Measurements from ENCODE around the gene RRP8.
A peak's percentile ranks its signal among the peaks of the same experiment; 100 is the strongest.

Gene RRP8

GRCh38 chr11:6604081-6604626 lies 738 bp upstream of the RRP8 start:
- peak; percentile 56 for TF ChIP-seq CTCF (IDR thresholded peaks at IDR 0.05; ENCODE audit: control extremely low read depth, extremely low read depth, low read depth, missing control alignments)
- POLR2A ChIA-PET, result interaction anchor here (1.2 to 2.0 kb wide), 2 partner anchors 9 to 14 kb away, joined by 5 to 10 read pairs; partner anchors contain the start of genes TAF10 and TPP1
- CTCF ChIA-PET, result interaction anchor here (1.0 to 3.8 kb wide), 9 partner anchors 9 to 151 kb away, joined by 3 to 22 read pairs (median 5); partner anchors contain the start of genes MRPL17 and TPP1
- peak; percentile 71 for DNase-seq (ENCODE audit: extremely low spot score)

GRCh38 chr11:6602096-6602940 lies 1.1 kb downstream of the RRP8 start:
- no peak for DNase-seq (ENCODE audit: extremely low spot score)
- no peak for TF ChIP-seq CTCF (IDR thresholded peaks at IDR 0.05; ENCODE audit: control extremely low read depth, extremely low read depth, low read depth, missing control alignments)
- ChIA-PET POLR2A (interaction anchor here (0.6 kb wide), 1 partner anchor 18 kb away, joined by 4 read pairs; no protein-coding TSS in a partner anchor), CTCF (interaction anchor here (0.9 to 3.0 kb wide), 4 partner anchors 16 to 223 kb away, joined by 3 to 14 read pairs (median 4); partner anchors contain the start of gene TPP1)

GRCh38 chr11:6601041-6601461 lies 2.4 kb downstream of the RRP8 start:
- CTCF ChIA-PET, result no interaction called here
- no peak for TF ChIP-seq CTCF (IDR thresholded peaks at IDR 0.05; ENCODE audit: control extremely low read depth, extremely low read depth, low read depth, missing control alignments)
- DNase-seq (ENCODE audit: extremely low spot score), result no peak
- POLR2A ChIA-PET, result no interaction called here

- no peak for TF ChIP-seq CTCF (IDR thresholded peaks at IDR 0.05; ENCODE audit: control extremely low read depth, extremely low read depth, low read depth, missing control alignments)
- no peak for DNase-seq (ENCODE audit: extremely low spot score)
- POLR2A ChIA-PET, result no interaction called here
- CTCF ChIA-PET, result interaction anchor here (1.2 to 1.6 kb wide), 4 partner anchors 10 to 213 kb away, joined by 3 to 4 read pairs (median 3); partner anchors contain the start of gene TAF10
These were observed 3.5 kb downstream of the RRP8 start for GRCh38 chr11:6599881-6600390.

GRCh38 chr11:6599449-6599848 lies 4.0 kb downstream of the RRP8 start:
- CTCF ChIA-PET, result interaction anchor here (0.9 to 1.6 kb wide), 8 partner anchors 9 to 213 kb away, joined by 3 to 6 read pairs (median 3); partner anchors contain the start of genes MRPL17 and TAF10

More at GRCh38 chr11:6599449-6599848, 4.0 kb downstream of the RRP8 start:
- DNase-seq (ENCODE audit: extremely low spot score), result no peak
- POLR2A ChIA-PET, result no interaction called here
- TF ChIP-seq CTCF (IDR thresholded peaks at IDR 0.05; ENCODE audit: control extremely low read depth, extremely low read depth, low read depth, missing control alignments), result no peak
